WTC11 (cell line): Measurements from ENCODE around the gene CDCA7.

ENCODE experiments used
- AR ChIP-seq: fragments of 250-450 bp; sonication (Bioruptor Pico); IDR thresholded peaks from 2 replicates; pipeline ENCODE4 v1.9.0; 2021; ENCODE audit warnings: mild to moderate bottlenecking
- CBFB ChIP-seq: sonication (generic); formaldehyde crosslinking; IDR thresholded peaks from 2 replicates; pipeline ENCODE4 v1.8.1; 2022; ENCODE audit warnings: mild to moderate bottlenecking, low read depth, missing genetic modification reagents
- CTCF ChIP-seq: fragments of 200-600 bp; IDR thresholded peaks from 2 replicates; pipeline ENCODE4 v1.8.0; 2022; ENCODE audit warnings: antibody characterized with exemption
- ESRRA ChIP-seq: sonication (generic); formaldehyde crosslinking; IDR thresholded peaks from 2 replicates; pipeline ENCODE4 v1.8.1; 2022; ENCODE audit warnings: mild to moderate bottlenecking, missing genetic modification reagents, borderline replicate concordance
- FOXP4 ChIP-seq: sonication (generic); formaldehyde crosslinking; IDR thresholded peaks from 2 replicates; pipeline ENCODE4 v1.8.0; 2022; ENCODE audit warnings: mild to moderate bottlenecking, missing genetic modification reagents
- ZBTB21 ChIP-seq: sonication (generic); formaldehyde crosslinking; IDR thresholded peaks from 2 replicates; pipeline ENCODE4 v1.8.1; 2023; ENCODE audit warnings: mild to moderate bottlenecking, missing genetic modification reagents, borderline replicate concordance
- ZNF121 ChIP-seq: sonication (generic); formaldehyde crosslinking; IDR thresholded peaks from 2 replicates; pipeline ENCODE4 v1.8.0; 2023; ENCODE audit warnings: missing genetic modification reagents
- ZNF138 ChIP-seq: sonication (generic); formaldehyde crosslinking; conservative IDR thresholded peaks from 2 replicates; pipeline ENCODE4 v1.8.1; 2022; ENCODE audit warnings: mild to moderate bottlenecking, moderate library complexity, missing genetic modification reagents
- ZNF281 ChIP-seq: sonication (generic); formaldehyde crosslinking; IDR thresholded peaks from 2 replicates; pipeline ENCODE4 v1.8.0; 2023; ENCODE audit warnings: mild to moderate bottlenecking, missing genetic modification reagents
- TF ChIP-seq, protein P1 (sequence below): sonication (generic); formaldehyde crosslinking; IDR thresholded peaks from 2 replicates; pipeline ENCODE4 v1.8.1; 2022; ENCODE audit warnings: missing genetic modification reagents, borderline replicate concordance

DNA sequence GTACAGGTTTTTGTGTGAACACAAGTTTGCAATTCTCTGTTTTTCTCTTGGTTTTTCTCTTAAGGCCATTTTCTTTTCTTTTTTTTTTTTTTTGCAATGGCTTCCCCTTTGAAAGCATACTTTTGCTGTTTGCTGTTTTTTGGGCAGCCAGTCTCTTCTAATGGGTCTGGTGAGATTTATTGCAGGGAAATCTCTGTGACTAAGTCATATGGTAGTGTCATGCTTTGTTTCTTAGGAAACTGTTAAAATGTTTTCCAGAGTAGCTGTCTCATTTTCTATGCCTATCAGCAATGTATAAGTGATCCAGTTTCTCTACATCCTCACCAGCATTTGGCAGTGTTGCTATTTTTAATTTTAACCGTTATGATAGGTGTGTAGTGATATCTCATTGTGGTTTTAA, 27.9 kb upstream of the CDCA7 start:
- no peak for TF ChIP-seq CBFB (CRISPR knock-in tag)
- TF ChIP-seq ZNF121 (CRISPR knock-in tag): no peak
- TF ChIP-seq CTCF: no peak
- TF ChIP-seq AR (CRISPR knock-in tag): no peak
- TF ChIP-seq ESRRA: no peak
- no peak for TF ChIP-seq ZBTB21 (CRISPR knock-in tag)
- no peak for TF ChIP-seq ZNF138
- TF ChIP-seq ZNF281 (CRISPR knock-in tag): no peak
- TF ChIP-seq, protein P1, sequence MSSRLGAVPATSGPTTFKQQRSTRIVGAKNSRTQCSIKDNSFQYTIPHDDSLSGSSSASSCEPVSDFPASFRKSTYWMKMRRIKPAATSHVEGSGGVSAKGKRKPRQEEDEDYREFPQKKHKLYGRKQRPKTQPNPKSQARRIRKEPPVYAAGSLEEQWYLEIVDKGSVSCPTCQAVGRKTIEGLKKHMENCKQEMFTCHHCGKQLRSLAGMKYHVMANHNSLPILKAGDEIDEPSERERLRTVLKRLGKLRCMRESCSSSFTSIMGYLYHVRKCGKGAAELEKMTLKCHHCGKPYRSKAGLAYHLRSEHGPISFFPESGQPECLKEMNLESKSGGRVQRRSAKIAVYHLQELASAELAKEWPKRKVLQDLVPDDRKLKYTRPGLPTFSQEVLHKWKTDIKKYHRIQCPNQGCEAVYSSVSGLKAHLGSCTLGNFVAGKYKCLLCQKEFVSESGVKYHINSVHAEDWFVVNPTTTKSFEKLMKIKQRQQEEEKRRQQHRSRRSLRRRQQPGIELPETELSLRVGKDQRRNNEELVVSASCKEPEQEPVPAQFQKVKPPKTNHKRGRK (CRISPR knock-in tag): no peak
- TF ChIP-seq FOXP4 (CRISPR knock-in tag): no peak
